GM18517 (cell line): Measurements from ENCODE around the gene CARM1.

Experiments used
- ATAC-seq: cut with Tn5 transposase; IDR thresholded peaks from one replicate; pipeline ENCODE4 v1.9.1; 2021; ENCODE audit warnings: mild to moderate bottlenecking, moderate library complexity; ENCODE audit not compliant: unreplicated experiment

The CARM1 gene

GRCh38 chr19:10968527-10969135, 97.3 kb downstream of the CARM1 start:
- no peak for ATAC-seq

DNA sequence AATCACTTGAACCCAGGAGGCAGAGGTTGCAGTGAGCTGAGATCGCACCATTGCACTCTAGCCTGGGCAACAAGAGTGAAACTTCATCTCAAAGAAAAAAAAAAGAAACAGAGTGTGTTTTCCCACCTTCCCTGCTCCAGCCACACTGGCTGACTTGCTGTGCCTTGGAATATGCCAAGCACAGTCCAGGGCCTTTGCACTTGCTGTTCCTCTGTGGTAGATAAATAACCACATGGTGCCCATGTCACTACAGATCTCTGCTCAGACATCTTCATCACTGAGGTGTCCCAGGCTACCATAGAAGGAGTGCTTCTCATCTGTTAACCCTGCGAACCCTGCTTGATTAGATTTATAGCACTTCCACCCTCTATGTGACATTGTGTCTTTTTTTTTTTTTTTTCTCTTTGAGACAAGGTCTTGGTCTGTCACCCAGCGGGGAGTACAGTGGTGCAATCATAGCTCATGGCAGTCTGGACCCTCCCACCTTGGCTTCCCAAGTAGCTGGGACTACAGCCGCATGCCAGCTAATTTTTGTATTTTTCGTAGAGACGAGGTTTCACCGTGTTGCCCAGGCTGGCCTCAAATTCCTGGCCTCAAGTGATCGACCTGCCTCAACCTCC, 99.9 kb downstream of the CARM1 start:
- no peak for ATAC-seq
